GM12865 (cell line): Measurements from ENCODE around the gene CLIC6.

Experiments used
- DNase-seq: peaks from one replicate; pipeline ENCODE4 v3.0.0; 2010; ENCODE audit warnings: low read depth
- H3K4me3 ChIP-seq: 2 replicates; pipeline ENCODE4 v1.5.1; 2011; ENCODE audit warnings: mild to moderate bottlenecking, low read depth, low read length, control low read depth
- TF ChIP-seq, protein P1 (sequence below): IDR thresholded peaks from 2 replicates; pipeline ENCODE4 v1.5.1; 2011; ENCODE audit warnings: low read length, control low read depth, low read depth, inconsistent platforms; ENCODE audit not compliant: insufficient read depth; ENCODE audit errors: missing control alignments

Gene CLIC6

GRCh38 chr21:34679051-34679450, 10.3 kb downstream of the CLIC6 start:
- DNase-seq, result no peak
- H3K4me3 ChIP-seq, result no peak overlapping the region
- TF ChIP-seq, protein P1, sequence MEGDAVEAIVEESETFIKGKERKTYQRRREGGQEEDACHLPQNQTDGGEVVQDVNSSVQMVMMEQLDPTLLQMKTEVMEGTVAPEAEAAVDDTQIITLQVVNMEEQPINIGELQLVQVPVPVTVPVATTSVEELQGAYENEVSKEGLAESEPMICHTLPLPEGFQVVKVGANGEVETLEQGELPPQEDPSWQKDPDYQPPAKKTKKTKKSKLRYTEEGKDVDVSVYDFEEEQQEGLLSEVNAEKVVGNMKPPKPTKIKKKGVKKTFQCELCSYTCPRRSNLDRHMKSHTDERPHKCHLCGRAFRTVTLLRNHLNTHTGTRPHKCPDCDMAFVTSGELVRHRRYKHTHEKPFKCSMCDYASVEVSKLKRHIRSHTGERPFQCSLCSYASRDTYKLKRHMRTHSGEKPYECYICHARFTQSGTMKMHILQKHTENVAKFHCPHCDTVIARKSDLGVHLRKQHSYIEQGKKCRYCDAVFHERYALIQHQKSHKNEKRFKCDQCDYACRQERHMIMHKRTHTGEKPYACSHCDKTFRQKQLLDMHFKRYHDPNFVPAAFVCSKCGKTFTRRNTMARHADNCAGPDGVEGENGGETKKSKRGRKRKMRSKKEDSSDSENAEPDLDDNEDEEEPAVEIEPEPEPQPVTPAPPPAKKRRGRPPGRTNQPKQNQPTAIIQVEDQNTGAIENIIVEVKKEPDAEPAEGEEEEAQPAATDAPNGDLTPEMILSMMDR, result no peak

- TF ChIP-seq, protein P1, result no peak
- no peak for DNase-seq
- H3K4me3 ChIP-seq, result no peak overlapping the region
Observed at GRCh38 chr21:34684174-34684876, 15.5 kb downstream of the CLIC6 start.

GRCh38 chr21:34687065-34687464, 18.3 kb downstream of the CLIC6 start:
- H3K4me3 ChIP-seq, result no peak overlapping the region
- TF ChIP-seq, protein P1, result no peak
- DNase-seq, result no peak

GRCh38 chr21:34687745-34688144, 19.0 kb downstream of the CLIC6 start:
- TF ChIP-seq, protein P1, result no peak
- no peak for DNase-seq
- no peak overlapping the region for H3K4me3 ChIP-seq

DNA sequence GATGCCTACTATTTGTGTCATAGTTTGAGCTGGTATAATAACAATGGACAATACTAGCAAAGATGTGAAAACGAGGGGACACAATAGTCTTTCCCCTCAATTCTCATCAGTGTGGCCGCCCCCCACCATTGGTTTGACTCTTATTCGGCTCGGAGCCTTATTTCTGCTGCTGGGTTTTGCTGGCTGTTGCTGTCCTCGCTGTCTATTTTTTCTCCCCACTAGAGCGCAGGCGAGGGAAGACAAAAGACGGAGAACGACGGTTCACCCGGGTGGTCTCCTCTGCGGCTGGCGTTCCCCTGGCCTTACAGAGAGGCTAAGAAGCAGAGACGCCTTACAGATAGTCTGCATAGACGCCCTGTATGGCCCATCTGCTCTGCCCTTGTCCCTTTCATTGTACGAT, 19.4 kb downstream of the CLIC6 start:
- TF ChIP-seq, protein P1, result no peak
- no peak for DNase-seq
- H3K4me3 ChIP-seq, result no peak overlapping the region

GRCh38 chr21:34688715-34689114, 19.9 kb downstream of the CLIC6 start:
- TF ChIP-seq, protein P1, result no peak
- no peak for DNase-seq

More at GRCh38 chr21:34688715-34689114, 19.9 kb downstream of the CLIC6 start:
- no peak overlapping the region for H3K4me3 ChIP-seq
